ENCODE data around the gene ASB13. TPM values are rescaled to one million over a fixed set of nuclear protein-coding genes. Genes with fewer than 3 reads are reported as not detected.

The ASB13 gene
- total RNA-seq, 1 donor from 2014 or later, result 23.0 TPM

DNA sequence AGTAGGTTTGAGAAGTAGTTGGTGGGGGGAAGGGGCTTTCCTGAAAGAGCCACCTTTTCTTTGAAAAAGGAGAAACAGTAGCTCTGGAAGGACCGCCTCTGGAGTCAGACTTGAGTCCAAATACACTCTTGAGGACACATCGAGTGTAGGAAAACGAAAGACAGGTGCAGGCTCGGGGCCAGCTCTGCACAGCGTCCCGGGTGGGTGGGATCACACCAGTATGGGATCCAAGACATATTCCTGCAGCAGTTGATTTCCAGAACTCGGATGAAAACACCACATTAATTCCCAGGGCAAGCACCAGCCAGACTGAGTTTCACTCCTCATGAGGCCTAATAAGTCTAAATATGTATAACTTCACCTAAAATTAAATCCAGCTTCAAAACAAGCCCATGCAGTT lies 61.4 kb downstream of the ASB13 start:
- intact Hi-C loops (cut with DNase I), result no loop called here
- Histone ChIP-seq H3K27ac (no peak overlapping the region), H3K4me3 (no peak overlapping the region), H3K4me1 (no peaks in the 10 kb centered on the region), H3K36me3 (no peaks in the 10 kb centered on the region), H3K9me3 (no peaks in the 10 kb centered on the region), H3K27me3 (no peaks in the 10 kb centered on the region)
- ATAC-seq (no peak), DNase-seq (no peak)
- TF ChIP-seq, protein P1, sequence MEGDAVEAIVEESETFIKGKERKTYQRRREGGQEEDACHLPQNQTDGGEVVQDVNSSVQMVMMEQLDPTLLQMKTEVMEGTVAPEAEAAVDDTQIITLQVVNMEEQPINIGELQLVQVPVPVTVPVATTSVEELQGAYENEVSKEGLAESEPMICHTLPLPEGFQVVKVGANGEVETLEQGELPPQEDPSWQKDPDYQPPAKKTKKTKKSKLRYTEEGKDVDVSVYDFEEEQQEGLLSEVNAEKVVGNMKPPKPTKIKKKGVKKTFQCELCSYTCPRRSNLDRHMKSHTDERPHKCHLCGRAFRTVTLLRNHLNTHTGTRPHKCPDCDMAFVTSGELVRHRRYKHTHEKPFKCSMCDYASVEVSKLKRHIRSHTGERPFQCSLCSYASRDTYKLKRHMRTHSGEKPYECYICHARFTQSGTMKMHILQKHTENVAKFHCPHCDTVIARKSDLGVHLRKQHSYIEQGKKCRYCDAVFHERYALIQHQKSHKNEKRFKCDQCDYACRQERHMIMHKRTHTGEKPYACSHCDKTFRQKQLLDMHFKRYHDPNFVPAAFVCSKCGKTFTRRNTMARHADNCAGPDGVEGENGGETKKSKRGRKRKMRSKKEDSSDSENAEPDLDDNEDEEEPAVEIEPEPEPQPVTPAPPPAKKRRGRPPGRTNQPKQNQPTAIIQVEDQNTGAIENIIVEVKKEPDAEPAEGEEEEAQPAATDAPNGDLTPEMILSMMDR (IDR thresholded peaks at IDR 0.05), result no peak

DNA sequence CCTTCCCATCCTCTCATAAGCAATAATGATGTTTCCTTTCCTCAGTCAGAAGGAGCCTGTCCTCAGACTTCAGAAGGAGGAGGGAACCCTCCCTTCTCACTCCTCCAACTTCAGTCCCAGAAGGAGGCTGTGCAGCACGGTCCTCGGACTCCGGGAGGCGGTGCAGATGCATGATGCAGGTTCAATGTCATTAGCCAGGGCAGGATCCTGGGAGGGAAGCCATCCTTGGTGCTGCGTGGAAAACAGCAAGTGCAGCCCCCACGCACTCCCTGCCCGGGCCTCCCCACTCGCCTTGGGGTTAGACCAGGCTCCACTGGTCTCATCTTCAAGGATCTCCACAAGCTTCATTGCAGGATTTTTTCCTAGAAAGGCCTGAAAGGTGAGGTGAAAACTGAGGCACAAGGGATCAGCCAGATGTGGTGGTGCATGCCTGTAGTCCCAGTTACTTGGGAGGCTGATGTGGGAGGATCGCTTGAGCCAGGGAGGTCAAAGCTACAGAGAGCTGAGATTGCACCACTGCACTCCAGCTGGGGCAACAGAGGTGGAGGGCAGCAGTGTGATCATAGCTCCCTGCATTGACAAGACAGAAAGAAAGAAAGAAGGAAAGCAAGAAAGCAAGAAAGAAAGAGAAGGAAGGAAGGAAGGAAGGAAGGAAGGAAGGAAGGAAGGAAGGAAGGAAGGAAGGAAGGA lies 62.0 kb downstream of the ASB13 start:
- Histone ChIP-seq H3K4me1 (no peaks in the 10 kb centered on the region), H3K36me3 (no peaks in the 10 kb centered on the region), H3K4me3 (no peak overlapping the region), H3K27me3 (no peaks in the 10 kb centered on the region), H3K27ac (no peak overlapping the region), H3K9me3 (no peaks in the 10 kb centered on the region)
- ATAC-seq, result no peak
- no peak for DNase-seq
- intact Hi-C loops (cut with DNase I), result no loop called here
- TF ChIP-seq, protein P1 (IDR thresholded peaks at IDR 0.05), result no peak

GRCh38 chr10:5603848-5604170 lies 62.6 kb downstream of the ASB13 start:
- intact Hi-C loops (cut with DNase I), result no loop called here
- DNase-seq (no peak), ATAC-seq (no peak)
- H3K4me1 ChIP-seq, result no peaks in the 10 kb centered on the region
- H3K4me3 ChIP-seq, result no peak overlapping the region
- no peaks in the 10 kb centered on the region for H3K9me3 ChIP-seq
- TF ChIP-seq, protein P1 (IDR thresholded peaks at IDR 0.05), result no peak
- H3K36me3 ChIP-seq, result no peaks in the 10 kb centered on the region
- no peaks in the 10 kb centered on the region for H3K27me3 ChIP-seq
- no peak overlapping the region for H3K27ac ChIP-seq

DNA sequence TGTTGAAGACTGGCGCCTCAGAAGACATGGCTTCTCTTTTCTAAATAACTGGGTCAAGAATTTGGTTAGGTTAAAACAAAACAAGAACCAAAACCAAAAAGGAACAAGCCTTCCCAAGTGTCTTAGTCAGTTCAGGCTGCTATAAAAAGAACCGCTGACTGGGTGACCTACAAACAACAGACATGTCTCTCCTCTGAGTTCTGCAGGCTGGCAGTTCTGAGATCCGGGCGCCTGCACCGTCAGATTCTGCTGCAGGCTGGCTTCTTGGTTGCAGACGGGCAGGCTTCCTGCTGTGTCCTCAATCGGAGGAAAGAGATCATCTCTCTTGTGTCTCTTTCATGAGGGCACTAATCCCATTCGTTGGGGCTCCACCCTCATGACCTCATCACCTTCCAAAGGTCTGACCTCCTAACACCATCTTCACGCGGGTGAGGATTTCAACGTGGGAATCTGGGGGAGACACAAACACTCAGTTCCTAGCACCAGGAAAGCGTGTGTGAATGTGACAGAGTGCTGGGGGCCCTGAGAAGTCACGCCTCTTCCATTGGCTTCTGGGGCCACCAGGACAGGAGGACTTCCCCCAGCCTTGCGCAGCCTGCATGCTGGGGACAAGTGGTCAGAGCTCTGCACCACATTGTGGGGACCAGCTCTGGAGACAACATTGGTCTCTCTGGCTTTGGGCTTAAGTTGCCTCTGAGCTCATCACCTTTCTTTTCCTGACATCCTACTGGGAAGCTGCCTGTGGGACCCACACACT lies 63.1 kb downstream of the ASB13 start:
- H3K4me1 ChIP-seq, result no peaks in the 10 kb centered on the region
- H3K9me3 ChIP-seq, result no peaks in the 10 kb centered on the region
- no peak overlapping the region for H3K27ac ChIP-seq
- TF ChIP-seq, protein P1 (IDR thresholded peaks at IDR 0.05), result no peak
- no peak for DNase-seq
- no peak overlapping the region for H3K4me3 ChIP-seq
- intact Hi-C loops (cut with DNase I), result no loop called here
- ATAC-seq, result no peak
- no peaks in the 10 kb centered on the region for H3K27me3 ChIP-seq
- no peaks in the 10 kb centered on the region for H3K36me3 ChIP-seq

GRCh38 chr10:5601826-5602495 lies 64.4 kb downstream of the ASB13 start:
- DNase-seq (no peak), ATAC-seq (no peak)
- TF ChIP-seq, protein P1 (IDR thresholded peaks at IDR 0.05), result no peak
- Histone ChIP-seq H3K27ac (no peak overlapping the region), H3K27me3 (no peaks in the 10 kb centered on the region), H3K4me1 (no peaks in the 10 kb centered on the region), H3K9me3 (no peaks in the 10 kb centered on the region), H3K36me3 (no peaks in the 10 kb centered on the region), H3K4me3 (no peak overlapping the region)
- intact Hi-C loops (cut with DNase I), result no loop called here
